GM18907 (cell line): ENCODE data around the gene ZFYVE1.

ENCODE experiments used
- ATAC-seq: cut with Tn5 transposase; IDR thresholded peaks from one replicate; pipeline ENCODE4 v1.9.1; 2021; ENCODE audit warnings: mild to moderate bottlenecking, moderate library complexity; ENCODE audit not compliant: unreplicated experiment

Gene ZFYVE1

GRCh38 chr14:72924337-72924736, 102.6 kb downstream of the ZFYVE1 start:
- no peak for ATAC-seq

GRCh38 chr14:72921396-72921795, 105.5 kb downstream of the ZFYVE1 start:
- no peak for ATAC-seq

GRCh38 chr14:72920008-72920407, 106.9 kb downstream of the ZFYVE1 start:
- ATAC-seq, result no peak
